GM15510 (cell line): ENCODE measurements around the gene TRIM47.

Experiments
- POLR2A ChIP-seq: IDR thresholded peaks from 3 replicates; pipeline ENCODE4 v1.6.1; 2011; ENCODE audit warnings: borderline replicate concordance; ENCODE audit not compliant: insufficient read length; ENCODE audit errors: extremely low read depth

The TRIM47 gene

DNA sequence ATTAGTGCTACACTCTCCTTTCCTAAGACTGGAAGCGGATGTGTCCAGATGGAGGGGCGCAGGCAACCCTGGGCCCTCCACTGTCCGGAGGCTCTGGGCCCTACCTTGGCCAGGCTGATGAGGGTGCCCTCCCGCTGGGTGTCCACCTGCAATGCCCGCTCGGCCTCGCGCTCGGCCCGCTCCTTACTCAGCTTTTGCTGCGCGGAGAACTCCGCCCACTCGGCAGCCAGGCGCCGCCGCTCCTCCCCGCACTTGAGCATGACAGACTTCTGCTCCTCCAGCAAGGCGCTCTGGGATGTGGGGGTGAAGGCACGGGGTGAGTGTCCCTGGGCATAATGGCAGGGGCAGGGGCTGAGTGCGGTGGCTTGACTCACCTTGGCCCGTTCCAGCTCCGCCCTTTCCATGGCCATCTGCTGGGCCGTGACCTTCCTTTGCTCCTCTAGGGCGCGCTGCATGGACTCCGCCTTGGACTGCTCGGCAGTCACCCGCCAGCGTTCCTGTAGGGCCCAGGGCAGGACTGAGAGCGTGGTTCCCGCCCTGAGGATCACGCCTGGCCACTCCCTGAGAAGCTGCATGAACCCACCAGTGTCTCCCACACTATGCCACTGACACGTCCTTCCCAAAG is 36.4 kb upstream of the TRIM47 start:
- no peak for TF ChIP-seq POLR2A

DNA sequence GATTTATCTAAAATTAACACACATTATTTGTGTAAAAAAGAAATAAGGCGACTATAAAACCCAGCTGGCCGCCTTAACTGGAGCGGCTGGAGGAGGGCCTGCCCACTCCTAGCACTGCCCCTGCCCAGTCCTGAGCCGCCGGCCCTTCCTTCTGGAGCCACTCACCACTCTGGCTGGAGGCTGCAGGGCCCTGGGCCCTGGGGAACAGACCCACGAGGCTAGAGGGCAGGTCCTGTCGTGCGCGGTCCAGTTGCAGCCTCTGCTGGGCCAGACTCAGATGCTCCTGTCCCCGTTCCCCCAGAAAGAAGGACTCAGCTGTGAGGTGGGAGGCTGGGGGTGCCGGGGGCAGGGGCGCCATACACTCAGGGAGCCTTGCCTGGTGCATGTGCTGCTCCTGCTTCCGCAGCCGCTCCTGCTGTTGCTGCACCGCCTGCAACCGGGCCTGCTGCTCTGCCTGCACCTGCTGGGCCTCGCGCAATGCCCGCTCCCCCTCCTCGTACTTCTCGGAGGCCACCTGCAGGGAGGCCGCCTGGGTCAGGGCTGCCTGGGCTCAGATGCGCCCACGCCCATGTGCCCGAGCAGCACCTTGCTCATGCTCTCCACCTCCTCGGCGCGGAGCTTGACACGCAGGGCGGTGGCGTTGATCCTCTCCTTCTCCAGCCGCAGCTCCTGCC is 35.3 kb upstream of the TRIM47 start:
- no peak for TF ChIP-seq POLR2A

DNA sequence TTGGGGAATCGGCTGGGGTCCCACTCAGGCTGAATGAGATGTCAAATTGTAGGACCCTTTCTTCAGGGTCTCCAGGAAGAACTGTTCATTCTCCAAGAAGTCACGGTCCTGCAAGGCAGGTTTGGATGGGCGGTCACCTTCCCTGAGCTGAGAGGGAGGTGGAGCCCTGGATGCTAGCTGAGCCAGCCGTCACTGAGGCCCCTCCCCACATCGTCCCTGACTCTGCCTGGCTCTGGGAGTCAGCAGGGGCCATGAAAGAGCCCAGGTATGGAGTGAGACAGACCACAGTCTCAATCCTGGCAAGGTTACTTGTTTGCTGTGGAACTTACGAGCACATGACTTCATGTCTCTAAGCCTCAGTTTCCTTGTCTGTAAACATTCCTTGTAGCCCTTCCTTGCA is 32.3 kb upstream of the TRIM47 start:
- TF ChIP-seq POLR2A: no peak

DNA sequence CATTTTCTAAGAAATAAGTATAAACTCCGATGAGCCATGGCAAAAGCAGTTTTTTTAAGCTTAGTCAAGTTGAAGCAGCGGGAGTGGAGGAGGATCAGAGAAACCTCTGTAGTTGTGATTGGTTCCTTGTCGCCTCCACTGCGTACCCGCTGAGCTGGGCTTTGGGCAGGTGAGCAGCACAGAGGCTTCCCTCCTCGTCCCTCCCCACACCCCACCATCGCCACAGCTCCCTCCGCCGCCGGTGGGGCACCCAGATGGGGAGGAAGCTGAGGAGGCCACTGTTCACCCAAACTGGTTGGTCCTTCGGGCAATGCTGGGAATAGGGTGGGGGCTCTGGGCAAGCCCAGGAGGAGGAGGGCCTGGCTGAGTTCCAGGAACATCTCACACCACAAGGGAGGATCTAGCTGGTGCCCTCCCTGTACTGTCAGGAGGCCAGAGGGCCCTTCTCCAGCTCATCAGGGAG is 31.5 kb upstream of the TRIM47 start:
- no peak for TF ChIP-seq POLR2A

DNA sequence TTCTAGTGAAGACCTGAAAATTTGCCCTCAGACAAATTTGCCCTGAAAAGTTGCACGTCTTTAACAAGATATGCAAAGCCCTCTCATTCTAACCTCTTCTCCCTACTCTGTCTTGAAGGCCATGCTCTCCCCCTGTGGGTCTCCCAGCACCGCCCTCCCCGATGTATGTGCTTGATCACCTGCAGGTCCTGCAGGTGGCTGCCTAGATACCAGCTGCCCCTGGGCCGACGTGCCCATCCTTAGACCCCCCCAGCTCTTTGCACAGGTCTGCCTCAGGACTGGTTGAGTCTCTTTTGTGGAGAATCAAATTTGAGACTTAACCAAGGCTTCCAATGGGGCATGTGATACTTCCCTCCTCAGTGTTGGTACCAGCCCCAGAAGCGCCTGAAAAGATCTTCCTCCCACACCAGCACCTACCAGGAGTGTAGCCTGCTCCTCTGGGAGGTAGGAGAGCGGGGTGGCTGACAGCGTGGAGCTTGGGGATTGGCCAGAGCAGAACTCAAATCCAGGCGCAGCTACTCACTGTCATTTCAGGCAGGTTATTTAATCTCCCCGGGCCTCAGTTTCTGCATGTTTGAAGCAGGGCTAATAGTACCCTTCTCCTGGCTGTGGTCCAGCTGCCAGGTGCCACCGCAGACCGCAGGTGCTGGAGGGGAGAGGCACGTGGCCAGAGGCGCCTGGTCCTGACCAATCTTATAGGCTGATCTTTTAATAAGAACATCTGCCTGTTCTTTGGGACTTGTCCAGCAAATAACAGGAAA is 30.9 kb upstream of the TRIM47 start:
- TF ChIP-seq POLR2A: no peak

DNA sequence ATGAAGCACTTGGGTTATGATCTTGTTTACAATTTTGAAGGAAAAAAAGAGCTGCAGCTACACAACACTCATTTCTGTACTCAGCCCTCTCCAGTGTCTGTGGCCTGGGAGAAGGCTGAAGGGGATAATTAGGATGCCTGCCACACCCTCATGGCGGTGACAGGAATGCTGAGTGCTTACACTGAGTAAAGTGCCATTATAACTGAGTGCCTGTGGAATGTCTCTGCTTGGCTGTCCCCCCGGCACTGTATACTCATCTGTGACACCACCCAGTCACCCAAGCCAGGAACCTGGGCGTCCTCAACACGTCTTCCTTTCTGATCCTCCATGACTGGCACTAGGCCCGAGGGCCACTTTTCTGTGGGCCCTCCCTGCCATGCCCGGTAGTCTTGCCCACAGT is 29.8 kb upstream of the TRIM47 start:
- TF ChIP-seq POLR2A: no peak

DNA sequence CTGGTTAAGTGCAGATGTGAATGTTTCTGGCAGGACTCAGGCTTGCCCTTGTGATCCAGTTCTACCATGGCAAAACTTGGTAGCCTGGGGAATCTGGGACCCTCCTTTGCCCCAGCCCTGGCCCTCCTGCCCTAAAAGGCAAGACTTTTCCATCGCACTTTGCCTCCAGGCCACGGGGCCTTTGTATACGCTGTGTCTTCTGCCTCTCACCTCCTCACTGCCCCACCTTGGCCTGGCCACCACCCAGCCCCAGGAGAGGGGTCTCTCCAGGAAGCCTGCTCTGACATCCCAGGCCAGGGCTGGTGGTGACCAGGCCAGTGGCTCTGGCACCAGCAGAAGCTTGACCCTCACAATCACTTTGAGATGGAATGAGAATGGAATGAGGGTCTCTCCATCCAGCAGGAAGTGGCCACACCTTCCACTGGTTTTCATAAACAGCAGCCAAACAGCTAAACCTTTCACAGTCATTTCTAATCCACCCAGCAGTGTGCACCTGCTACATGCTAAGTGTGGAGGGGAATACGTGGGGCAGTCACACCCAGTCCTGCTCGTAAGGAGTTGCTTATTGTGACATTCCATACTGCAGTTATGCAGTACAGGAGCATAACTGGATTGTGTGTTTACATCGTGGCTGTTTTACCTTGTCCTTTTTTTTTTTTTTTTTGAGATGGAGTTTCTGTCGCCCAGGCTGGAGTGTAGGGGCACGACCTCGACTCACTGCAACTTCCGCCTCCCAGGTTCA is 27.9 kb upstream of the TRIM47 start:
- TF ChIP-seq POLR2A: no peak

DNA sequence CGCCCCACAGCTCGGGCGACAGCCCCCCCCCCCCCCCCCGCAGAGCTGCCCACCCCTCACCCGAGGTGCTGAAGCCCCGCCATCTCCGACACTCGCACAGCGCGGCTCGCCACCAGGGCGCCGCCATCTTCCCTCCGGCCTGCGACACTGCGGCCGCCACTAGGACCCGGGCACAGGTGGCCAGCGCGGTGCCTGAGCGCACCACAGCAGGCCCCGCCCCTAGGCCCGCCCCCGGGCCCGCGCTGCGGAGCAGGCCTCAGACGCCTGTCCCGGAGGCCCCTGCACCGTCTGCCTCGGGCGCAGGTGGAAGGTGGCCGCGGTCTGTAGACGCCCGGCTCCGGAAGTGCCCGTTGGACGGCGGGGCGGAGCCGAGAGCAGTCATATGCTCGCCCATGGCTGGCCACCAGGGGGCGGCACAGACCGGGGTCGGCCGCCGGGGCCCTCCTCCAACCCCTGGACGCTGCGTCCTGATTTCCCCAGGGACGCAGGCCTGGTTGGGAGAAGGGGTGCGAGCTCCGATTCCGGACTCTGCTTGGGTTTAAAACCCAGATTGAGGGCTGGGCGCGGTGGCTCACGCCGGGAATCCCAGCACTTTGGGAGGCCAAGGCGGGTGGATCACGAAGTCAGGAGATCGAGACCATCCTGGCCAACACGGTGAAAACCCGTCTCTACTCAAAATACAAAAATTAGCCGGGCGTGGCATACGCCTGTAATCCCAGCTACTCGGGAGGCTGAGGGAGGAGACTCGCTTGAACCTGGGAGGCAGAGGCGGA is 26.6 kb upstream of the TRIM47 start, which contains the start of gene MRPL38:
TSS of gene MRPL38 (minus strand) at position 136 of the 773 bp plus-strand sequence. CDS start at position 127, 9 bp downstream.
- peak; percentile 83 for TF ChIP-seq POLR2A

DNA sequence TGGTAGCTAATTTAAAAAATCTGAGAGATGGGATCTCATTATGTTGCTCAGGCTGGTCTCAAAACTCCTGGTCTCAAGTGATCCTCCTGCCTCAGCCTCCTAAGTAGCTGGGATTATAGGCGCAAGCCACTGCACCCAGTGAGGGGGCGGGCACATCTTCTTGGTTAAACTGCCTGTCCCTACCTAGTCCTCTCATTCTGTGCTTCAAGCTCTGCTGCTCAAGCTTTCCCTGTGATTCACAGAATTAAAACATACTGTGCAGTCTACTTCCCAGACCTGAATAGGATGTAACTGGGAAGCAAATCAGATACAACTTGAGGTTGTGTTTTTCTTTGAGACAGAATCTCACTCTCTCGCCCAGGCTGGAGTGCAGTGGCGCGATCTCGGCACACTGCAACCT is 24.0 kb upstream of the TRIM47 start:
- no peak for TF ChIP-seq POLR2A

DNA sequence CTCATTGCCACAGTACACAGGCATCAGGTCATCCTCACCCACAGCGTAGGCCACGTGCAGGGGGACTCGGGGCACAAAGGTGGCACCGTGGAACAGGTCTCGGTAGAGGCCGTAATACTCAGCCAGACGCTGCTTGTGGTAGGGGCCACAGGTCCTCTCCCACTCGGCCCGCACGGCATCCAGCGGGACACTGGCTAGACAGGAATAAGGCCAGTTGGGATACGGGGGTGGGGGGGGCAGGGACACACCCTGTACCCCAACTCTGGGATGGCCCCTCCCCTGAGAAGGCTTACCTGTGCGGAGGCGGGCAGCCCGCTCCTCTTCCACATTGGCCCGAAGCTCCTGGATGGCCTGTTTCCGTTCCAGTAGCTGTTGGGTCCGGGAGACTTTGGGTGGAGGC is 23.3 kb upstream of the TRIM47 start:
- TF ChIP-seq POLR2A: no peak

DNA sequence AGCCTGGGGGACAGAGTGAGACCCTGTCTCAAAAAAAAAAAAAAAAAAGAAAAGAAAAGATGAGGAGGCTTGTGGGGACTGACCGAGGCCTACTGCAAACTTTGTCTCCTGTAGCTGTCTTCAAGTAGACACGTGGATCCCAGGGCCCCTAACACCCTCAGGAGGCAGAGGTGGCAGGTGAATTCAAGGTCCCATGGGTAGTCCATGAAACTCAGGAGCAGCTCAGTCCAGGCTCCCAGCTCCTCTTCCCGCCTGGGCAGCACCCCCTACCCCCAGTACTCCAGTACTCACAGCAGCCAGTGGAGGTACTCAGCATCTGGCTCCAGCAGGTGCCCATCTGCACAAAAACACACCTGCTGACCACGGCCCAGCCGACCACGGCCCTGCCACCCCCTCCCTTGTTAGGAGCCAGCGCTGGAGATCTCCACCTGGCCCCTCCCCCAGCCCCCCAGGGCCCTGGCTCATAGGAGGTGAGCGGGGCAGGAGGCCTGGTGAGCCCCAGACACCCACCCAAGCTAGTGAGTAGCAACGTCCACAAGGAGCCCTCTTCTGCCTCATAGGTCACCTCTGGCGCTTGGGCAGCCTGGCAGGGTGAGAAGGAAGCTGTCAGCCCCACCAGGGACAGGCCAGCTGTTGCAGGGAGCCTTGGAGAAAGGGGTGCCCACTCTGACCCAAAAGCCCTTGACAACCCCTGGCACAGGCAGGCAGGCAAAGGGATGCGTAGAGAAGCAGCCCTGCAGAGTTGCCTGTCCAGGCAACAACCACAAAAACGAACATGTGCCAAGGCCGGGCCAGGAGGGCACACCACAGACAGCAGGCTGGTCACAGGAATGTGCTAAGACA is 22.5 kb upstream of the TRIM47 start:
- TF ChIP-seq POLR2A: no peak

DNA sequence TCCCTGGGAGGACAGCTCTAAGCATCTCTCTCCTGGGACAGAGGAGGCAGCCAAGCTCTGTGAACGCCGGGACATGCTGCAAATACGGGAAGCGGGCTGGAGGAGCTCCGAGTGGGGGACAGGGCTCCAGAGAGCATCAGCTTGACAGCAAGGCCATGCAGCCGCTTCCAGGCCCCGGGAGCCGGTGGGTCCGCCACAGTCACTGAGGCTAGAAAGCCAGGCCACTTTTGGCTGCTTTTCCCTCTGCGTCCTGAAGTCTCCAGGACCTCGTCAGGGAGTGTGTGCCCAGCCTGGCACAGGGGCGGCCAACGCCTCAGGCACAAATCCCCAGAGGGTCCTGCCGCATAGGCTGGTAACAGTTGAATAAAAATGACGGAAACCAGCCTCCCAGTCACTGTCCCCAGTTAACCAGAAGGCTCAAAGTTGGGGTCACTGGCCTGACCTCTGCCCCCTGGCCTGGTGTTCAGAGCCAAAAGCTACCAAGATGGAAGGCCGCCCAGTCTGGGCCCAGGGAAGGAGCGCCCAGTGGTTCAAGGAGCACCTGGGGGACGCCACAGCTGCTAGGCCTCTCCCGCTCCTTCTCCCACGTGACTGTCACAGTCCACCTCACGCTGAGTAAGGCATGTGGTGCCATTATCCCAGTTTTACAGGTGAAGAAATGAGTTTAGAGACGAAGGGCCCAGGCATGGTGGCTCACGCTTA is 21.5 kb upstream of the TRIM47 start:
- TF ChIP-seq POLR2A: no peak

DNA sequence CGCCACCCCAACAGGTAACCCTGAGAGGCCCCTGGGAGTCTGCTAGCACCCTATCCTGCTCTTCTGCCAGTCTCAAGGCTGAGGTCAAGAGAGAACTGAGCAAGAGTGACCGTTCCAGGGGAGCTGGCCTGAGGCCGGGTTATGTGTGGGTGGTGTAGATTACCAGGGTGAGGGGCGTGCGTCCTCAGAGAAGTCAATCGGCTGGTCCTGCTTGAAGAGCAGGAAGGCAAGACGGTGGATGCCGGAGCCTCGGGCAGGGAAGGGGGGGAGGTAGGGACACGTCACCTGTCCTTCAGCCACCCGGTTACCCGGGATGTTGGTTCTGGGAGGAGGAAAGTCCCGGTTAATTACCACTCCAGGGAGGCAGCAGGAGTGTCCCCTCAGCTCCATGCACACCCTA is 21.0 kb upstream of the TRIM47 start:
- no peak for TF ChIP-seq POLR2A

DNA sequence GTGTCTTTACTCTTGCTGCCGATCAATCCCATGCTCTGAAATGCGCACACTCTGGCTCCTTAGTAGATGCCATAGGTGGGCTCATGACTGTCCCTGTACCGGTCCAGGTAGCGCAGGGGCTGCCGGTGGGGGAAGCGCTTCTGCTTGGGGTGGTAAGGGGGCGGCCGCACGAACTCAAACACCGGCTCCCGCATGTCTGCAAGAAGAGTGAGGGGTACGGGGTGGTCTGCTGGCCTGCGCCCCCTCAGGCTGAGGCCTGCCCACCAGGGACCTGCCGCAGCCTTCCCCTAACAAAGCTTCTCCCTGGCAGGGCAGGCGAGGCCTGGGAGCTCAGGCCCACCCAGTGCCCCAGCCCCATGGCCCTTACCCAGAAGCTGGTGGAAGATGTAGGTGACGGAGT is 20.4 kb upstream of the TRIM47 start:
- TF ChIP-seq POLR2A: no peak

DNA sequence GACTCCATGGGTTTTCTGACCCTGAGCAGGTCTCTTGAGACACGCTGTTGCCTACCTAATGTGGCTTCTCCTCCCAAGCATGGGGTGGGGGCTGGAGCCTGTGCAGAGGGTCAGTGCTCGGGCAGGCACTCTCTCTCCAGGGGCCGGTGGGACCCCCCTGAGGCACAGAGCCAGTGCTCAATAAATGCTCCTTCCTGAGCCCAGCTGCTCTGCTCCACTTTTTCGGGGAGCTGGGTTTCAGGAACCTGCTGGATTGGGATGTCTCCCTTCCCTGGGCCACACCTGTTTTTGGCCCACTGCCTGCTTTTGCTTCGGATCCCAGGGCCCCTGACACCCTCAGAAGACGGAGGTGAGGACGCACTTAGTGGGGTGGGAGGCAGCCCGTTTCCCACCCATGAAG is 19.7 kb upstream of the TRIM47 start:
- no peak for TF ChIP-seq POLR2A
